Ectodermal cell (in vitro differentiated cells): ENCODE results near the gene CEACAM3.

Experiments
- H3K27ac ChIP-seq: 2 replicates; pipeline ENCODE4 v1.7.0; 2013; ENCODE audit warnings: mild to moderate bottlenecking, low read depth, low read length; ENCODE audit not compliant: insufficient read depth, poor library complexity, severe bottlenecking
- H3K27me3 ChIP-seq: 2 replicates; pipeline ENCODE4 v1.7.0; 2013; ENCODE audit warnings: mild to moderate bottlenecking, low read length; ENCODE audit not compliant: insufficient read depth, control insufficient read depth, poor library complexity, severe bottlenecking
- H3K36me3 ChIP-seq: one replicate; pipeline ENCODE4 v1.7.0; 2013; ENCODE audit warnings: low read length; ENCODE audit not compliant: control insufficient read depth, insufficient read depth
- H3K4me1 ChIP-seq: one replicate; pipeline ENCODE4 v1.7.0; 2013; ENCODE audit warnings: low read length; ENCODE audit not compliant: control insufficient read depth, insufficient read depth
- H3K4me3 ChIP-seq: 2 replicates; pipeline ENCODE4 v1.7.0; 2013; ENCODE audit warnings: low read depth, low read length, control low read depth; ENCODE audit not compliant: insufficient read depth
- H3K9me3 ChIP-seq: 2 replicates; pipeline ENCODE4 v1.7.0; 2013; ENCODE audit warnings: mild to moderate bottlenecking, low read length, moderate library complexity; ENCODE audit not compliant: control insufficient read depth
- WGBS, 2 experiments: methylation state at CpG; one replicate each; pipeline ENCODE4 v1.1.7; 2013; ENCODE audit warnings: missing lambda C conversion rate in 2 of 2; 5-methylcytosine and 5-hydroxymethylcytosine counted together

CEACAM3 gene

DNA sequence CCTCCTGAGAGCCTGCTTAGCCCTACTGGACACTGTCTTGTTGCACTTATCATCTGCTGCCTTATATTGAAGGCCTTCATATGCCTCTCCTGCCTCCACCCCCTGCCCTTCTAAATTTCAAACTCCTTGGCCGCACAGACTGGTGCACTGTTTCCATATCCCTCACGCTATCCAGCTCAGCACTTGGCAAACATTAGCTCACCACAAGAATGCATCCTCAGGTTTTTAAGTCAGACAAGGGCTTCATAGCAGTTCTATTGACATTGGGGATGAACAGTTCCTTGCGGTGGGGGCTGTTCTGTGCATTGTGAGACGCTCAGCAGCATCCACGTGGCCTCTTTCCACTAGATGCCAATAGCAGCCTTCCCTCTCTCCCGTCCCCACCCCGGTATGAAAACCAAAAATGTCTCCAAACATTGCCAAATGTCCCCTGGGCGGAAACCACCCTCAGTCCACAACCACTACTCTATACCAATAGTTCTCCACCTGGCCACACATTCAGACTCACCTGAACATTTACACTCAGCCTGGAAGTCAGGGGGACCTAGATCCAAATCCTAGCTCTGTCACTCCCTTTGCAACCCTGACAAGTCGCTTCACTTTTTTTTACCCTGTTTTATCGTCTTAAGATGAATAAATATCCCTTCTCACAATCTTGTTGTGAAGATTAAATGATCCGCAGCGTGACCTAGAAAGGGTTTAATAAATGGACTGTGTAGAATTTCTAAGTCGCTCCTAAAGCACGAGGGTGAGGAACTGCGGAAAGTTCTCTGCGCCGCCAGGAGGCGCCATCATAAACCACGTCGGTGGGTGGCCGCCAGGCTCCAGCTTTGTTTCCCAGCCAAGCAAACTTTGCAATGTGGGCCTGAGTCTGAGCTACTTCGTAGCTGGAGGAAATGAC is 3.6 kb upstream of the CEACAM3 start:
- 32% methylated on average over 21 to 22 of the region's 22 CpGs for WGBS, 2 experiments
- H3K27ac ChIP-seq = no peak overlapping the region
- no peak overlapping the region for H3K4me3 ChIP-seq
- H3K9me3 ChIP-seq = no peaks in the 10 kb centered on the region
- peaks cover 21% of the 10 kb centered on the region for H3K27me3 ChIP-seq
- H3K4me1 ChIP-seq = no peaks in the 10 kb centered on the region
- no peaks in the 10 kb centered on the region for H3K36me3 ChIP-seq

- no CpG with 5 or more reads among the region's 1 CpG for WGBS, 2 experiments
- Histone ChIP-seq H3K27me3 (peaks cover 19% of the 10 kb centered on the region), H3K4me1 (no peaks in the 10 kb centered on the region), H3K9me3 (no peaks in the 10 kb centered on the region), H3K27ac (no peak overlapping the region), H3K4me3 (no peak overlapping the region), H3K36me3 (no peaks in the 10 kb centered on the region)
These were observed 3.0 kb upstream of the CEACAM3 start for GRCh38 chr19:41793414-41793727.

DNA sequence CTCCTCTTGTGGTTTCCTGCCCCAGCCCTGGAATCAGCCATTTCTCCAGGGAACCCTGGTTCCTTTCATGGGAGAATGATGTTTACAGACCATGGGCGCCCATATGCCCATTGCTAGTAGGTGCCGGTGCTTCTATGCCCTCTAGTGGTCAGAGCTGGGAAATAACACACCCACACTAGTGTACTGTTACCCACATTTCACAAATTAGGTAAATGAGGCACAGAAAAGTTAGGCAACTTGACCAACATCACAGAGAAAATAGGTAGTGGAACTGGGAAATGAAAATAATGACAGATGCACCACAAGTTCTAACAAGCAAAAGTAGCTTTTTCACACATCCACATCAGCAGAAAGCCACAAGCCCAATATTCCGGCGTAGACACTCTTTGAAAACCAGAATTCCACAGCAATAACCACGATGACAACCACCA is 1.3 kb upstream of the CEACAM3 start:
- H3K27ac ChIP-seq = no peak overlapping the region
- no peaks in the 10 kb centered on the region for H3K4me1 ChIP-seq
- no peaks in the 10 kb centered on the region for H3K9me3 ChIP-seq
- no peak overlapping the region for H3K4me3 ChIP-seq
- H3K27me3 ChIP-seq = peaks cover 19% of the 10 kb centered on the region
- no peaks in the 10 kb centered on the region for H3K36me3 ChIP-seq
- WGBS, 2 experiments = 59 to 61% methylated on average over 4 of the region's 5 CpGs

DNA sequence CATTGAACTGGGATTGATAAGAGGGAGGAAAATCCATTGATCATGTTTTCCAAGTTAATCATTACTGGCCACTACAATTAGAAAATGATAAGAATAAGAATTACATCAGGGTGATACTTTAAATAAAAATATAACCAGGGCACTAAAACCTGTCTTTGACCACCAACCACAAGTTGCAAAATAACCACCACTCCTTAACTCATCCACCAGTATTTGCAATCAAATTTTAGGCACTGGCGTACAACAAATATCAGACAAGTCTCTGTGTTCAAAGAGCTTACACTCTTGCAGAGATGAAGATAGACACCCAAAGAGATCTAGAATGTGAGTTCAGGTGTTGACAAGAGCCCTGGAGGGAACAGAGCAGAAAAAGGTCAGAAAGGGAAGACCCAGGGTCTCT is 514 bp downstream of the CEACAM3 start:
- Histone ChIP-seq H3K4me3 (no peak overlapping the region), H3K4me1 (no peaks in the 10 kb centered on the region), H3K9me3 (no peaks in the 10 kb centered on the region), H3K36me3 (no peaks in the 10 kb centered on the region), H3K27me3 (peaks cover 15% of the 10 kb centered on the region), H3K27ac (no peak overlapping the region)
- WGBS, 2 experiments = 83 to 92% methylated on average over 1 of the region's 1 CpG

GRCh38 chr19:41799444-41800000 is 3.1 kb downstream of the CEACAM3 start:
- peaks cover 6% of the 10 kb centered on the region for H3K4me1 ChIP-seq
- H3K4me3 ChIP-seq = no peak overlapping the region
- H3K9me3 ChIP-seq = no peaks in the 10 kb centered on the region
- H3K27ac ChIP-seq = no peak overlapping the region
- no peaks in the 10 kb centered on the region for H3K36me3 ChIP-seq
- 84 to 88% methylated on average over 8 to 9 of the region's 9 CpGs for WGBS, 2 experiments
- H3K27me3 ChIP-seq = peaks cover 3% of the 10 kb centered on the region

DNA sequence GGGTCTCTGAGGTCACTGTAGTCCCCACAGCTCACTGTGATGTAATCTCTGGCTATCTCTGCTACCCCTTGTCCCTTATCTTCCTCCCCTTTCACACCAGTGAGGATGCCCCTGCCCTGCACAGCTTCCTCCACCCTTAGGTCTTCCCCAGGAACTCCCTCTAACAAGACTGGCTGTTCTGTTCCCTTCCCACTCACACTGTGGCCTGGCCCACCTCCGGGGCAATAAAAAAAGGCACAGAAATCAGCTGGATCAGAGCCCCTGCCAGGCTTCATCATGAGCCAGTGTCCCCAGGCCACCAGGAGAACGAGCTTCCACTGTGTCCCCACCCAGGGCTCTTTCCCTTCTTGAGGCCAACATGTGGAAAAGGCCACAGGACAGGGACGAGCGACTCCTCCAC is 4.6 kb downstream of the CEACAM3 start:
- no peaks in the 10 kb centered on the region for H3K27me3 ChIP-seq
- 89% methylated on average over 4 of the region's 4 CpGs for WGBS, 2 experiments
- peaks cover 6% of the 10 kb centered on the region for H3K4me1 ChIP-seq
- no peak overlapping the region for H3K4me3 ChIP-seq
- H3K36me3 ChIP-seq = no peaks in the 10 kb centered on the region
- no peak overlapping the region for H3K27ac ChIP-seq
- H3K9me3 ChIP-seq = no peaks in the 10 kb centered on the region

DNA sequence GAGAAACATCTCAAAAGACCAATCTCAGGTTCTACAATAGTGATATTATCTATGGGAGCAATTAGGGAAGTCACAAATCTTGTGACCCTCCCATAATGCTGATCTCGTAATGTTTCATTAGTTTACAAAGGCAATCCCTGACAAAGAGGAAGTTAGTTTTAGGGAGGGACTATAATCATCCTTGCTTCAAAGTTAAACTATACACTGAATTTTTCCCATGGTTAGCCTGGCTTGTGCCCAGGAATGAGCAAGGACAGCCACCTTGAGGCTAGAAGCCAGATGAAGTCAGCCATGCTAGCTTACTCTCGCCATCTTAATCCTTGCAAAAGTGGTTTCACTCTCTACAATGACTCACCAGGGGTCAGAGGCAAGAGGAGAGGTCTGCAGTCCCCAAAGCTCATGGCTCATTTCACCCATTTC is 5.4 kb downstream of the CEACAM3 start:
- Histone ChIP-seq H3K9me3 (no peaks in the 10 kb centered on the region), H3K27ac (peak overlapping the region; percentile 59), H3K27me3 (no peaks in the 10 kb centered on the region), H3K4me1 (peaks cover 6% of the 10 kb centered on the region), H3K4me3 (no peak overlapping the region), H3K36me3 (no peaks in the 10 kb centered on the region)
- WGBS, 2 experiments = 65 to 68% methylated on average over 2 of the region's 2 CpGs

DNA sequence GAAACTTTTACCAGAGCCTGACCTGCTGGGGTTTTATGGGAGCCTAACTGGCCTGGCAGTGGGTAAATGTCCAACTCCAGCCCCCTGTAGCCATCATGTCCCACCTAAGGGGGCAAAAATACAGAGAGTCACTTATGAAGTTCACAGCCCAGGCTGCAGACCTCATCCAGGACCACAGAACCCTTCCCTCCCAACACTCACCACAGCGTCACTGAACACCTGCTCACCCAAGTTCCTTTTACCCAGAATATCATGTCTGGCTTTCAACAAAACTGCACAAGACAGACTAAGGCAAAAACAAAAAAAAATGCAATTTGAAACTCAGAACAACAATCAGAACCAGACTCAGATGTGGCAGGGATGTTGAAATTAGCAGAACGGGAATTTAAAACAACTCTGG is 6.4 kb downstream of the CEACAM3 start:
- no peaks in the 10 kb centered on the region for H3K36me3 ChIP-seq
- H3K4me1 ChIP-seq = peaks cover 6% of the 10 kb centered on the region
- 88 to 89% methylated on average over 2 of the region's 2 CpGs for WGBS, 2 experiments
- H3K27ac ChIP-seq = peak overlapping the region; percentile 59
- no peaks in the 10 kb centered on the region for H3K27me3 ChIP-seq
- no peak overlapping the region for H3K4me3 ChIP-seq
- H3K9me3 ChIP-seq = no peaks in the 10 kb centered on the region

DNA sequence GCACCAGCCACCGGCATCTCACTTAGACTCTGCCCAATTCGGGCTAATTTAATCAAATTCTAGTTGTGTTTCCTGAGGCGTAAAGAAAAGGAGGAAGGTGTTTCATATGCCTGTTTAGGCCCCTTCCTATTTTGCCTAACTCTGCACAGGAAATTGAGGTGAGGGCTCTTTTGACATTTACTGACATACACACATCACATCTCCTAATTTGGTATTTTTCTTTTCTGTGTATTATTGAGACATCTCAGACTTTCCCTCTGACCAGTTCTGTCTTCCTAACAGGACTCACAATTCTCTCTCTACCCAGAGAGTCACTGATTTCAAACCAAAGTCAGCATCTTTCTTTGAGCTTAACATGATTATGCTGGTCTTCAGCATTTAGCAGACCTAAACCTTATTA is 7.9 kb downstream of the CEACAM3 start:
- Histone ChIP-seq H3K9me3 (no peaks in the 10 kb centered on the region), H3K27me3 (no peaks in the 10 kb centered on the region), H3K36me3 (no peaks in the 10 kb centered on the region), H3K27ac (no peak overlapping the region), H3K4me1 (peaks cover 6% of the 10 kb centered on the region), H3K4me3 (no peak overlapping the region)
- 95 to 96% methylated on average over 3 of the region's 3 CpGs for WGBS, 2 experiments

DNA sequence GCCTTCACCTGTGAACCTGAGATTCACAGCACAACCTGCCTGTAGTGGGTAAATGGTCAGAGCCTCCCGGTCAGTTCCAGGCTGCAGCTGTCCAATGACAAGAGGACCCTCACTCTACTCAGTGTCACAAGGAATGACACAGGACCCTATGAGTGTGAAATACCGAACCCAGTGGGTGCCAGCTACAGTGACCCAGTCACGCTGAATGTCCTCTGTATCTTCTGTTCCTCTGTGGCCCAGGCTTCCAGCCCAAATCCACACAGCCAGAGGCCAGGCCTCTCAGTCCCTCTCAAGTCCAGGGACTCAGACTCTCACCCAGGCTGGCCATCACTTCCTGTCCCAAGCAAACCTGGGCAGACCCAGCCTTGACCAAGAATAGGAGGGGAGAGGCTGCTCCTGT is 10.8 kb downstream of the CEACAM3 start:
- H3K4me1 ChIP-seq = peaks cover 6% of the 10 kb centered on the region
- WGBS, 2 experiments = 89 to 90% methylated on average over 3 of the region's 3 CpGs

More for the DNA sequence above, 10.8 kb downstream of the CEACAM3 start:
- H3K27ac ChIP-seq = no peak overlapping the region
- H3K9me3 ChIP-seq = no peaks in the 10 kb centered on the region
- no peak overlapping the region for H3K4me3 ChIP-seq
- no peaks in the 10 kb centered on the region for H3K27me3 ChIP-seq
- H3K36me3 ChIP-seq = no peaks in the 10 kb centered on the region
